ENCODE results near the gene CACNG3.
"Not testable (repeated sequence)": the region's sequence is repeated elsewhere in the genome, so short reads cannot be mapped to it uniquely, and the experiment has no call there.

Gene CACNG3

DNA sequence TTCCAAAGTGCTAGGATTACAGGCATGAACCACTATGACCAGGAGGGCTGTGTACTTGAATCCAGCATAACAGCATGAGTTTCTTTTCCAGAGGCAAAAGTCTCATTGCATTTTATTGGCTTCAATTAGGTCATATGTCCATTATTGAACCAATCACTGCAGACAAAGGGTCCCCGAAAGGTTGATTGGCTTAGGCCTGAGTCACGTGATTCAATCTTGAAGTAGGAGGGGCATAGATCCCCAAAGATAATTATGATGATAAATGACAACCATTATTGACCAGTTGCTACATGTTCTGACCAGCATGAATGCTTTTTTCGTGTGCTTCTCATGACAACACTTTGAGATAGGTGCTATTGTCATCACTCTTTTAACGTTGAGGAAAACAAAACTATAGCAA lies 25.3 kb downstream of the CACNG3 start:
- no peak for DNase-seq

DNA sequence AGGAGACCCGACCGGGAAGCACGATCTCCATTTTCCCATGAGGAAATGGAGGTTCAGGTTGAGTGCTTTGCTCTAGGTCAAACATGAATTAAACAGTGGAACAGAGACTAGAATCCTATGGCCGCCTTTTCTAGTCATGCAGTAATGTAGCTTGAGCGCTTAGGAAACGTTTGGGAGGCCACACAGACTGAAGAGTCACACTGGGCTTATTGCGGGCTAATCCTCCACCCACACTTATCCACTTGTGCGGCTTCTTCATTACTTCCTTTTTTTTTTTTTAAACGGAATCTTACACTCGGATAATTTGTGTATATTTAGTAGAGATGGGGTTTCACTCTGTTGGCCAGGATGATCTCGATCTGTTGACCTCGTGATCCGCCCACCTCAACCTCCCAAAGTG lies 26.0 kb downstream of the CACNG3 start:
- no peak for DNase-seq

DNA sequence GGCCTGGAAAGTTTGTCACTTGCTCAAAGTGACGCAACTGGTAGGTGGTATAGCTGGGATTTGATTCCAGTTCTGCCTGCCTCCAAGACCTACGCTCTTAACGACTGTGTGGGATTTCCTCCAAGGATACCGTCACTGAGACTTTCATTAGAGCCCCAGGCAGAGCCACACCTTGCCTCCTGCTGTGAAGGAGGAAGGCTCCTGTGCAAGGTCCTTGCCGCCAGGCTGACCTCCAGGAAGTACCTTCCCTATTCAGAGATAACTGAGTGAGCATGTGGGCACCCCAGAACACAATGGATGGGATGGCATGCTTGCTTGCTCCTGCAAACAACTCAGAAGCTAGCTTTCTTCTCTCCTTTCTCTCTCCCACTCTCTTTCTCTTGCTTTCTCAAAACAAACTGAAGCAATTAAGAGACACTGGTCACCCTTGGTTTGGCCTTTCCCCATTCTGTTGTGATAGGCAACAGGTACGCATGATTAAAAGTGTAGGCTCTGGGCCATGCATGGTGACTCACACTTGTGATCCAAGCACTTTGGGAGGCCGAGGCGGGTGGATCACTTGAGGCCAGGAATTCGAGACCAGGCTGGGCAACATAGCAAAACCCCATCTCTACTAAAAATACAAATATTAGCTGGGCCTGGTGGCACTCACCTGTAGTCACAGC lies 30.7 kb downstream of the CACNG3 start:
- DNase-seq: no peak

DNA sequence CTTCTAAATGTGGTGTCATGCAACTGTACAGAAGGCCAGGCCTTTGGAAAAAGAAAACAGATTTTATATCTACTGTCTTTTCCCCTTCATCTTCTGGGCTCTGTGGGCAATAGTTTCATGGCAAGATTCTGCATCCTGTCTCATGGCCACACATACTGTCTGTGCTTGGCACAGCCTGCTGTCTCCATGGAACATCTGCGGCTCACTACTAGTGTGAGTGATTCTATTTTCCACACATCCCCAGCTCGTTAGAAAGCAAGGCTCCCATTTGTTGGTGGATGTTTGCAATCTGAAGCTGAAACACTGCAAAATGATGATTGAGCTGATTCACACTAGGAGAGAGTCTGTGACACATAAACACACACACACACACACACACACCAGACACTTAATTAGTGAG lies 32.4 kb downstream of the CACNG3 start:
- DNase-seq: no peak

DNA sequence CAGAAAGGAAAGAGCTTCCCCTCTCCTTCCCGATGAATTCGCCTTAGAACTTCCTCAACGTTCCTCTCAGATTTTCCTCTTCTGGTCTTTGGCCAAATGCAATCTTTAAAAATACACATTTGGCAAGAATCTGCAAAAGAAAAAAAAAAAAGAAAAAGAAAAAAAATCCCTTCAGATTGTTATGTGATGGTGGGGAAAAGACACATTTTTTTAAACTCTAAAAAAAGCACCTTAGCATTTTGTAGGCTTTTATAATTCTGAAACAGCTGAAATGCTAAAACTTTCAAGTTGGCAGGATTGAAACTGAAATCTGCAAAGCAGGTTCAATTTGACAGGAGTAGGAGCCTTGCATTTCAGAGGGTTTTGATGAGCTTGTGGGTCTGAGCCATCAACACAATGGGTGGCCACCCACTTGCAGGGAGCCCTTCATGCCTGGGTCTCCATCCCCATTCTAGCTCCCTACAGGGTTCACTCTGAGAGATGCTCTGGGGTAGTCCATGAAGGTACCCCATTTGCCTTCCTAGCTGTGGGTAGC lies 33.1 kb downstream of the CACNG3 start:
- DNase-seq: no peak

DNA sequence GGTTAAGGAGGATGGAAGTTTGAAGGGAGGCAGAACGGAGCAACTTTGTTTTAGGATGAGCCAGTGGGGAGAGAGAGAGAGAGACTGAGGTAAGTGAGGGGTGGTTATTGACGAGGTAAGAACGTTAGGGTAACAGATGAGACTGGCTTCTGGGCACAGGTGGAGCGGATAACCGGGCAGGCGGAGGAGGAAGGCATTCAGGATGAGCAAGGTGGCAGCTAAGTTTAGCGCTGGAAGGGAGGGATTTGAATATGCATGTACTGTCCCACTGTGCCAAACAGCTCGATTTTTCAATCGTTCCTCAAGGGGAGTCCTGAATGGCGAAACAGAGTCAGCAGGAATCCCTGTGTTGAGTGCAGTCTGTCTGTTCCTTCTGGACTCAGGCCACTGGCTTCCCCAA lies 35.8 kb downstream of the CACNG3 start:
- DNase-seq: no peak

DNA sequence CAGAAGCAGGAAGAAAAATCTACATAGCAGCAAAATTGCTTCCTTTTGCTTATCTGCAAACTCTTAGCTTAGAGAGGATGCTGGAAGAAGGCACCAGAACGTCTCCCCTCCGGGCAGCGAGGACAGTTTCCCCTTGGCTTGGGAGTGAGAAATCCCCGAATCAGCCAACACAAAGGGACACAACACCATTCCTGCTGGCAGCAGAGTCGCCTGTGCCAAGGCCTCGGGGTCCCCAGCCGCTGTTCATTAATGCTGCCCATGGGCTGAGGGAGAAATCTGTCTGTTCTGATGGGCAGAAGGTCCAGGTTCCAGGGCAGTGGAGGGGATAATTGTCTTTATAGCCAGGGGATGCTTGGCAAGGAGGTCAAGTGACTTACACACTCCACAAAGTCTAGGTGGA lies 38.0 kb downstream of the CACNG3 start:
- no peak for DNase-seq

DNA sequence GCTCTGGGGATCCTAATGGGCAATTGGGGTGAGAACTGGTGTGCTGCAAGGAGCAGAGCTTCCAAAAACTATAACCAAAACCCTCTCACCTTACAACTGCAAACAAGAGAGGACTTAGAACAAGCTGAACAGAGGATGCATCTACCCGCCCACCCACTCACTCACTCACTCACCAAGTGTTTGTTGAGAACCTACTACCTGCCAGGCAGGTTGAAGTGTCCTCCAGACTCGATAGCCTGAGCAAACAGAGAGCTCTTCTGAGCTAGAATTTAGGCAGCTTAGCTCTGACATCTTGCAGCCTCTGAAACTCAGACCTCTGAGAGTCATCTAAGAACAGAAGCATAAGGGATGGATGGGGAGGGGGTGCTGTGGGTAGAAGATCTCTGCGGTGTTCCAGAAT lies 41.2 kb downstream of the CACNG3 start:
- DNase-seq: no peak

DNA sequence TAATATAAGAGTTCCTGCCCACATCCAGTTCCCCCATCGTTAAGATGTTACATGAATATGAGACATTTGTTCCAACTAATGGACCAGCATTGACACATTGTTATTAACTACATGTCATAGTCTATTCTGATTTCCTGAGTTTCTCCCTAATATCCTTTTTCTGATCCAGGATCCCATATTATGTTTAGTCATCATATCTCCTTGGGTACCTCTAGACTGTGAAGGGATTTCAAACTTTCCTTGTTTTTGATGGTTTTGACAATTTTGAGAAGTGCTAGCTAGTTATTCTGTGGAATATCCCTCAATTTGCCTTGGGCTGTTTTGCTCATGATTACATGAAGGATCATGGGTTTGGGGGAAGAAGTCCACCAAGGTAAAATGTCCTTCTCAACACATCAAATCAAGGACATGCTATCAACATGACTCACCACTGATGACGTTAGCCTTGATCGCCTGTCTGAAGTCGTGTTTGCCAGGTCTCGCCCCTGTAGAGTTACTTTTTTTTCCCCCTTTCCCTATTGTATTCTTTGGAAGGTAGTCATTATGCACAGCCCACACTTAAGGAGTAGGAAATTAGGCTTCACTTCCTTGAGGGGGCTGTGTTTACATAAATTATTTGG lies 42.5 kb downstream of the CACNG3 start:
- DNase-seq: no peak

DNA sequence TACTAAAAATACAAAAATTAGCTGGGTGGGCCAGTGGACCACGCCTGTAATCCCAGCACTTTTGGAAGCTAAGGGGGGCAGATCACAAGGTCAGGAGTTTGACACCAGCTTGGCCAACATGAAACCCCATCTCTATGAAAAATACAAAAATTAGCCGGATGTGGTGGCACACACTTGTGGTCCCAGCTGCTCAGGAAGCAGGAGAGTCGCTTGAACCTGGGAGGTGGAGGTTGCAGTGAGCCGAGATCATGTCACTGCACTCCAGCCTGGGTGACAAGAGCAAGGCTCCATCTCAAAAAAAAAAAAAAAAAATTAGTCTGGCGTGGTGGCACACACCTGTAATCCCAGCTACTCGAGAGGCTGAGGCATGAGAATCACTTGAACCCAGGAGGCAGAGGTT lies 44.6 kb downstream of the CACNG3 start:
- DNase-seq: not testable (repeated sequence)

DNA sequence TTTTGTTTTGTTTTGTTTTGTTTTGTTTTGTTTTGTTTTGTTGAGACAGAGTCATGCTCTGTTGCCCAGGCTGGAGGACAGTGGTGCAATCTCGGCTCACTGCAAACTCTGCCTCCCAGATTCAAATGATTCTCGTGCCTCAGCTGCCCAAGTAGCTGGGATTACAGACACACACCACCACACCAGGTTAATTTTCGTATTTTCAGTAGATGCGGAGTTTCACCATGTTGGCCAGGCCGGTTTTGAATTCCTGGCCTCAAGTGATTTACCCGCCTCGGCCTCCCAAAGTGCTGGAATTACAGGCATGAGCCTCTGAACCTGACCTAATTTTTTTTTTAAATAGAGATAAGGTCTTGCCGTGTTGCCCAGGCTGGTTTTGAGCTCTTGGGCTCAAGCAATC lies 46.5 kb downstream of the CACNG3 start:
- DNase-seq: no peak

DNA sequence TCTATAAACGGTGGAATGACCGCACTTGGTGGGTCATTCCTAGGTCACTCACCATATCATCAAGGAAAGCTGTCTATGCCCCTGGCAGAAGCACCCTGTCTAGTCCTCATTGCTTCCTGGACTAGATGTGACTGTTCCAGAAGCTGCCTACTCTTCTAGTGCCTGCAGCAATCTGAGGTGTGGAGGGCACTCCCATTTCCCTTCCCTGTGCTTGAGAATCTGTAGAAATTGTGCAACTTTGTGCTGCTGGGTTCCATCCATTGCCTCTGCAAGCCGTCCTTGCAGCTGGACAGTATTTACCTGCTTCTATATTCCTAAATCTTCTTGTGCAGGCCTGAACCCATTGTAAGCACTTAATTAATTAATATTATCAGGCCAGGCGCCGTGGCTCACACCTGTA lies 52.1 kb downstream of the CACNG3 start:
- no peak for DNase-seq

DNA sequence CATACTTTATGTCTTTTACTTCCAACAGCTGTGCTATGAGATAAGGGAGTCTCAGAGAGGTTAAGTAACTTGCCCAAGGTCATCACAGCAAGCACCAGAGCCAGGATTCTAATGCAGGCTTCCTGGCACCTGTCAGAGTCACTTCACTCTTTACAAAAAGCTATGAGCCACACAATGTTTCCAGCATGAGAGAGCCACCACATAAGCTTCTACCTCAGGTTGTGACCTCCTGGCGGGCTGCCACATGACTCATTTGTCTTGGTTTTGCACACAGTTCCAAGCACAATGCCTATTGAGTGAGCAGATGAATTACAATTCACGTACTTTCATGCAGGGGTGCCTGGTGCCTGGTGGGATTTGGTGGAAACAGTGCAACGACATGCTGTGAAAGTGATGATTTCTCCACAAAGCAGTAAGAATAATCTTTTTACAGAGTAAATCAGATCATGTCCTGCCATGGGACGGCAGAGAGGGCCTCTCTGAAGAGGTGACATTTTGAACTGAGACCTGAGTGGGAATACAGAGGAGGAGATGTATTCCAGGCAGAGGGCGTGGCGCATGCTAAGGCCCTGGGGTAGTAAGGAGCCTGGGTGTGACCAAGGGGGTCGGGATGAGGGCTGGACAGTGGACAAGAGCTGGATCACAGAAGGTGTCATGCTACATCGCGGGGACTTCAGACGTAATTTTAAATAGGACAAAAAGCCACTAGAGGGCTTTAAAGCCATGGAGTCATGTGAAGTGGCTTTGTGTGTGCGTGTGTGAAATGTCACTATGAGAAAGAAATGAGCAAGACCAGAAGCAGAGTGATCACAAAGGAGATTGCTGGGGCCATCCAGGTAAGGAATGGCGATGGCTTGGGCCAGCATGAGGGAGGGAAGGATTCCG lies 53.4 kb downstream of the CACNG3 start:
- DNase-seq: no peak

DNA sequence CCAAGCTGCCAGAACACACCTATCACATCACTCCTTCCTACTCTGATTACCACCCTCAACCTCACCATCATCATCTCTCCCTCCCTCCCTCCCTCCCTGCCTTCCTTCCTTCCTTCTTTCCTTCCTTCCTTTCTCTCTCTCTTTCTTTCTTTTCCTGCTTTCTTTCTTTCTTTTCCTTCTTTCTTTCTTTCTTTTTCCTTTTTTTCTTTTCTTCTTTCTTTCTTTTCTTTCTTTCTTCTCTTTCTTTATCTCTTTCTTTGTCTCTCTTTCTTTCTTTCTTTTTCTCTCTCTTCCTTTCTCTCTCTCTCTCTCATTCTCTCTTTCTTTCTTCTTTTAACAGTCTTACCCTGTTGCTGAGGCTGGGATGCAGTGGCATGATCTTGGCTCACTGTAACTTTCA lies 59.2 kb downstream of the CACNG3 start:
- no peak for DNase-seq

DNA sequence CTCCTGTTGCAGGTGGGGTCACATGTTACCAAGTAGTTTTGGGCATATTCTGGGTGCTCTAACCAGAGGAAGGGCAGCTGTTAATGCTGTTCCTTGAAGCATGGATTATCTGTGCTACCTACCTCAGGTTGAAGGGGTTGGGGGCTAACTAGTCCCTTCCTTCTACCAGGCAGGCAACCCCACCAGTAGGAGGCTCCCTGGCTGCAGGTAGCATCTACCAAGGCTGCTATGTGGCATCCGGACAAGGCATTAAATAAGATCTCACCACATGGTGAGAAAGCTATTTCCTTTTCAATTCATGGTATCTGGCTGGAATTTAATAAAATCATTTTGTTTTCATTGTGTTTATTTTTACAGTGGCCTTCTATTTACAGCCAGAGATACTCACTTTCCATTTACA lies 62.5 kb downstream of the CACNG3 start:
- no peak for DNase-seq

DNA sequence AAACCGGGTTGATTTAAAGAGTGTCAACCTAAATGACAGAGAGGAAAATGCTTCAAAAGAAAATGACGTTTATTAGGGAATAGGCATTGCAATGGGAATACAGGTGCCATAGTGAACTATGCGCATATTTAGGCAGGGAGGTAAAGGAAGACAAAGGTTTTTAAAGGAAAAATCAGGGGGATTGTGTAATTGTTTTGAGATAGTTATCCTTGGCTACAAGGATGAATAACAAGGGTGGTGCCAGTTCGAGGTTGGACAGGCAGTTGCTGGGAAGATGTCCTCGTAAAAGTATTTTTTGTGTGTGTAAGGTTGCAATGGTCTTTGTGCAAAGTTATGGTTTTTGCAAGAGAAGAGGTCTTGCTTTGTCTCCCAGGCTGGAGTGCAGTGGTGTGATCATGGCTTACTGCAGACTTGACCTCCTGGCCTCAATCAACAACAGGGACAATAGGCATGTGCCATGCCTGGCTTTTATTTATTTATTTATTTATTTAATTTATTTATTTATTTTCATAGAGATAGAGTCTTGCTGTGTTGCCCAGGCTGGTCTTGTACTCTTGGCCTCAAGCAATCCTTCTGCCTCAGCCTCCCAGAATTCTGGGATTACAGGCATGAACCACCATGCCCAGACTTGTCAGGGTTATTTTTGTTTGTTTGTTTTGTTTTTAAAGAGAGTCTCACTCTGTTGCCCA lies 63.1 kb downstream of the CACNG3 start:
- DNase-seq: no peak

DNA sequence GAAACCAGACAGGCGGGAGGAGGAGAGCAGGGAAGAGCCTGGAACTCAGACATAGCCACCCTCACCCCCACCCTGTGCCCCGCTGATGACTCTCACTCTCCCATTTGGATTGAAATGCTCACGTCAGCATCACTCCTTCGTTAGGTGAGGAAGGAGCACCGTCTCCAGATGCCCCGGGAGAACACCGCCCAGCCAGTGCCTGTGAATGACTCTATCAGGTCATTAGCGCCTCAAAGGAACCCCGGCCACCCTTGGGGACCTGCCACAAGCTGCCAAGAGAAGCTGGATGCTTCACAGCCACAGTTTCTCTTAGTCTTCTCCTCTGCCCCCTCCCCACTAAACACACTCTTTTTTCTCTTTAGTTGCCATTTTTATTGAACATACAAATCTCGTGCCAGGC lies 66.0 kb downstream of the CACNG3 start:
- no peak for DNase-seq

DNA sequence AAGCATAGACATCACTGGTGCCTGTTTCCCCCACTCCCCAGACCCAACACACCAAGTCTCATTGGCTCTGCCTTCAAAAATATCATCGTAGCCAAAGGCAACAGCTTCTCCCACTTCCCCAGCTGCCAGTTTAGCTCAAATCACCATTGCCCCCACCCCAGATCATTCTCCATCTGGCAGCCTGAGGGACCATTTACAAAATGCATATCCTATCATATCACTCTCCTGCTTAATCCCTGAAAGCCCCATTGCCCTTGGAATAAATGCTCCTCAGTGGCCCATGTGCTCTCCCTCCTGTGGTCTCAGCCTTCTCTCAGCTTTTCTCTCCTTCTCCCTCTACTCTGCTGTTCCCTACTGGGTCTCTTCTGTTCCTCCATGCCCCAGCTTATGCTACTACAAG lies 68.3 kb downstream of the CACNG3 start:
- no peak for DNase-seq

DNA sequence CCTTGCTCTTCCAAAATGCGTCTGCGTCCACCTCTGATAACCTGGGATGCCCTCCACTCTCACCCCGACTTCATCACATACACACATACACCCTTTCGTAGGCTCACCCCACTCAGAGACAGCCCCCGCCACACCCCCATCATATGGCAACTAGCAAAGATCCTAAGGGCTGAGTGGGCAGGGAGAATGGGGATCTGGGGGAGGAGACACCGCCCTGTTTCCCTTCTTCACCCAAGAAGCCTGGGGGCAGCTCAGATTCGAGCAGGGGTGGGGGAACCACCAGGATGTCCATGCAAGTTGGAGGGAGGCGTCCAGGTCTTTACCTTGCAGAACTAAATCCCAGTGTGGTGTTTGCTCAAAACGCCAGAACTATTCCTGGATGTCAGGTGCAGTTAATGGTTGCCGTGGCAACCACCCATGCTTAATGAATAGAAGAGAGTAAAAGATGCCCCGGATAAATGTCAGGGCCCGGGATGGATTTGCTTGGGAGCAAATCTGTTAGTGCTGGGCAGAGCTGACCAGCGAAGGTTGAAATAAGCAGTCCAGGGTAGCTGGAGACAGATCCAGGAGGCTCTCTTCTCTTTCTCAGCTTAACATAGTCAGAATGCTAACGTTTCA lies 72.8 kb downstream of the CACNG3 start:
- no peak for DNase-seq

DNA sequence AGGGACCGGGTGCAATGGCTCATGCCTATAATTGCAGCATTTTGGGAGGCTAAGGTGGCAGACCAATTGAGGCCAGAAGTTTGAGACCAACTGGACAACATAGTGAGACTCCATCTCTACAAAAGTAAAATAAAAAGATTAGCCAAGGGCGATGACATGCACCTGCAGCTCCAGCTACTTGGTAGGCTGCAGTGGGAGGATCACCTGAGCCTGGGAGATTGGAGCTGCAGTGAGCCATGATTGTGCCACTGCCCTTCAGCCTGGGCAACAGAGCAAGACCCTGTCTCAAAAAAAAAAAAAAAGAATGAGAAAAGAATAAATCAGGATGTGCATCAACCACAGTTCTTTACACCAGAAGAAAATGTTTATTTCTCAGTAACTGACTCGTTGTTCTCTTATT lies 76.0 kb downstream of the CACNG3 start:
- DNase-seq: no peak

DNA sequence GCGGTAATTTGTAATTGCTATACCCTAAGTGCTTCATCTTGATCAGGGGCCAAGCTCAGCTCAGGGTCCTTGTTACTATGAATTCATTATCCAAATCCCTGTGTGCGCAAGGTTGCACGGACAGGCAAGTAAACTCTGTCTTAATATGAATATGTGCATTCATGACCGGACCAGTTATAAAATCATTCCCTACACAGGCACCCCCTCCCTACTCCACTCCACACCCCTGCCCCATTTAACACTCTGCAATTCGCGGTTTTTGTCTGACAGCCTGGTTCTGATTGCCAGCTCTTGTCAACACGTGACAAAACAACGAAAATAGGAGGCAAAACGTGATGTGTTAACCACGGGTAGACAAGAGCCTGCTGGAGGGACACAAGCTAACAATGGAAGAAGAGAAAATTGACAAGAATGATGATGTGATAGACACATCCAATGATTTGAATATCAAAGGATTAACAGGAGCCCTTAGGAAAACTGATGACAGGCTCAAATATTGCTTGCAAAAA lies 76.5 kb downstream of the CACNG3 start:
- no peak for DNase-seq

DNA sequence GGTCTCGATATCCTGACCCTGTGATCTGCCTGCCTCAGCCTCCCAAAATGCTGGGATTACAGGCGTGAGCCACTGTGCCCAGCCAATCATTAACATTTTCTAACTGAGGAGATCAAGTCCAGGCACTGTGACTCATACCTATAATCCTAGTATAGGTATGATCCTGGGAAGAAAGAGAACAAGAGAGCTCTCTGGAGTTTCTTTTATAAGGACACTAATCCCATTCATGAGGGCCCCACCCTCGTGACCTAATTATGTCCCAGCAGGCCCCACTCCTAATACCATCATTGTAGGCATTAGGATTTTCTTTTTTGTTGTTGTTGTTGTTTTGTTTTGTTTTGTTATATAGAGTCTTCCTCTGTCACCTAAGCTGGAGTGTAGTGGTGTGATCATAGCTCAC lies 80.4 kb downstream of the CACNG3 start:
- DNase-seq: no peak

DNA sequence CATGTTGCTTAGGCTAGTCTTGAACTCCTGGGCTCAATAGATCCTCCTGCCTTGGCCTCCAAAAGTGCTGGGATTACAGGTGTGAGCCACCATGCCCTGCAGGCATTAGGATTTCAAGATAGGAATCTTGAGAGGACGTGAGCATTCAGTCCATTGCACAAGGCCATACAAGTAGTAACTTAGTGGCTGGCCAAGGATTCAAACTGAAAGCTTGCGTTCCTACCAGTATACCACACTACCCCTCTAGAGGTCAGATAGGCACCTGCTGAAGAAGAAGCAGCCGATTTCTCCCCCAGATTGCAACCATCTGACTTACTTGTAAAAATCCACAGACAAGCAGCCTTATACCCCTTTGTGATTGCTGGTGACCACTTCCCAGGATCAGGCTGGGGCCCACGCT lies 80.9 kb downstream of the CACNG3 start:
- no peak for DNase-seq

Data from central memory CD4-positive, alpha-beta T cell (primary cell).